GM21381 (cell line): ENCODE data around the gene MGAT2.
"Not testable (repeated sequence)": the region's sequence is repeated elsewhere in the genome, so short reads cannot be mapped to it uniquely, and the experiment has no call there.

Source experiments
- ATAC-seq: cut with Tn5 transposase; IDR thresholded peaks from one replicate; pipeline ENCODE4 v1.9.1; 2021; ENCODE audit warnings: mild to moderate bottlenecking, moderate library complexity; ENCODE audit not compliant: unreplicated experiment

MGAT2 gene

DNA sequence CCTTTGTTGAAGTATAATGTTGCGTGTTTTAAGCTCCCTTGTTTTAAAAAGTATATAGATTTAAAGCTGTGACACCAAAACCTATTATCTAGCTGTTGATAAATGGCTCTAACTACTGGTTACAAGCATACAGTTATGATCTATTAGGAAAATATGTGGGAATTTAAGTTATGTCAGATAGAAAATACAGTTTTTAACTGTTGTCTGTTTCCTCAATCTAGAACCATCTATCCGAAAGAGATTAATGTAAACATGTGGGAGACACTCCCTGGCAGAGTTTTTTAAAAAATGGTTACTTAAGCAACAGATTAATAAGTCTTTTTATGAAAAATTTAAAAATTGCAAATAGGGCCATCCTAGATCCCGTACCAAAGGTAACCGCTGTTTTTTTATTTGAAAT, 8.3 kb upstream of the MGAT2 start:
- no peak for ATAC-seq

DNA sequence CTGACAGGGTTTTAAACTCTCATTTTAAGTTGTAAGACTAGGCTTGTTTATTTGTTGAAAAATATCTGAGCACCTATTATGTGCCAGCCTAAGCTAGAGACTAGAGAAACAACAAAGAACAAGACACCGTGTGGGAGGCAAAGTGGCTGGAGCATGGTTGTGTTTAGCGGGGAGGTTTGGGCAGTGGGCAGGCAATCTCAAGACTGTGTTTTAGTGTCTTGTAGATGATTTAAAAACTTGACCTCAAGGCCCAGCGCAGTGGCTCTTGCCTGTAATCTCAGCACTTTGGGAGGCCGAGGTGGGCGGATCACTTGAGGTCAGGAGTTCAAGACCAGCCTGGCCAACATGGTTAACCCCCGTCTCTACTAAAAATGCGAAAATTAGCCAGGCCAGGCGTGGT, 7.9 kb upstream of the MGAT2 start:
- ATAC-seq, result no peak

DNA sequence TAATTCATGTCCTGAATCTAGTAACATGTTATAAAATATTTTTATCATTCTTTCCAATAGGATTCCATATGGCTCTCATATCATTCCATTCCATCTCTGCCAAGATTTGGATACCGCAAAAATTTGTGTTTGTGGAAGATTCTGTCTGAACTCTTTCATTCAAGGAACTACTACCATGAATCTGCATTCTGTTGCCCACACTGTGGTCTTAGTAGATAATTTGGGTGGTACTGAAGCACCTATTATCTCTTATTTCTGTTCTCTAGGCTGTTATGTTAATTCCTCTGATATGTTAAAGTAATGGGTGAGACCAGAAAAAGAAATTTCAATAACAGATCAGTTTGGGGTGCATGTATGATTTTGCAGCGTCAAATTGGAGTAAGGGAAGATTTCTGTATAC, 6.4 kb upstream of the MGAT2 start:
- ATAC-seq, result no peak

DNA sequence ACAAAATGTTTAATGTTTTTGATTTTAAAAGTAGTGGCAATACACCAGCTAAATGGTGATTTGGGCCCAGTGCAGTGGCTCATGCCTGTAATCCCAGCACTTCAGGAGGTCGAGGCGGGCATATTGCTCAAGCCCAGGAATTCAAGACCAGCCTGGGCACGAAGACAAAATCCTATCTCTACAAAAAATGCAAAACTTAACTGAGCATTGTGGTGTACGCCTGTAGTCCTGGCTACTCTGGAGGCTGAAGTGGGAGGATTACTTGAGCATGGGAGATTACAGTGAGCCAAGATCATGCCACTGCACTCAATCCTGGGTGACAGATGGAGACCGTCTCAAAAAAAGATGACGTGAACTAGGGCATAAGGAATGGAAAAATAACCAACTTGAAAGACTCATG, 4.8 kb upstream of the MGAT2 start:
- no peak for ATAC-seq

- no peak for ATAC-seq
Observed at GRCh38 chr14:49617852-49618519, 2.6 kb upstream of the MGAT2 start.

GRCh38 chr14:49619273-49619672, 1.3 kb upstream of the MGAT2 start:
- not testable (repeated sequence) for ATAC-seq

- ATAC-seq, result no peak
Observed at GRCh38 chr14:49619730-49620129, 869 bp upstream of the MGAT2 start.

DNA sequence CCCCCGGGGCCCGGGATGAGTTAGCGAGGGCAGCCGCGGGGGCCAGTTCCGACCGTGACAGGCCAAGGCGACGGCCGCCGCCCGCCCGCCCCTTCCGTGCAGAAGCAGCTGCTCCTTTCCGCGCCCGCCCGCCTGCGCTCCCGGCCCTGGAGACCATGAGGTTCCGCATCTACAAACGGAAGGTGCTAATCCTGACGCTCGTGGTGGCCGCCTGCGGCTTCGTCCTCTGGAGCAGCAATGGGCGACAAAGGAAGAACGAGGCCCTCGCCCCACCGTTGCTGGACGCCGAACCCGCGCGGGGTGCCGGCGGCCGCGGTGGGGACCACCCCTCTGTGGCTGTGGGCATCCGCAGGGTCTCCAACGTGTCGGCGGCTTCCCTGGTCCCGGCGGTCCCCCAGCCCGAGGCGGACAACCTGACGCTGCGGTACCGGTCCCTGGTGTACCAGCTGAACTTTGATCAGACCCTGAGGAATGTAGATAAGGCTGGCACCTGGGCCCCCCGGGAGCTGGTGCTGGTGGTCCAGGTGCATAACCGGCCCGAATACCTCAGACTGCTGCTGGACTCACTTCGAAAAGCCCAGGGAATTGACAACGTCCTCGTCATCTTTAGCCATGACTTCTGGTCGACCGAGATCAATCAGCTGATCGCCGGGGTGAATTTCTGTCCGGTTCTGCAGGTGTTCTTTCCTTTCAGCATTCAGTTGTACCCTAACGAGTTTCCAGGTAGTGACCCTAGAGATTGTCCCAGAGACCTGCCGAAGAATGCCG, 699 bp downstream of the MGAT2 start:
- ATAC-seq, result peak; percentile 25

DNA sequence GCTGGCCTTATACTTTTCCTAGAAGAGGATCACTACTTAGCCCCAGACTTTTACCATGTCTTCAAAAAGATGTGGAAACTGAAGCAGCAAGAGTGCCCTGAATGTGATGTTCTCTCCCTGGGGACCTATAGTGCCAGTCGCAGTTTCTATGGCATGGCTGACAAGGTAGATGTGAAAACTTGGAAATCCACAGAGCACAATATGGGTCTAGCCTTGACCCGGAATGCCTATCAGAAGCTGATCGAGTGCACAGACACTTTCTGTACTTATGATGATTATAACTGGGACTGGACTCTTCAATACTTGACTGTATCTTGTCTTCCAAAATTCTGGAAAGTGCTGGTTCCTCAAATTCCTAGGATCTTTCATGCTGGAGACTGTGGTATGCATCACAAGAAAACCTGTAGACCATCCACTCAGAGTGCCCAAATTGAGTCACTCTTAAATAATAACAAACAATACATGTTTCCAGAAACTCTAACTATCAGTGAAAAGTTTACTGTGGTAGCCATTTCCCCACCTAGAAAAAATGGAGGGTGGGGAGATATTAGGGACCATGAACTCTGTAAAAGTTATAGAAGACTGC, 1.5 kb downstream of the MGAT2 start:
- no peak for ATAC-seq

GRCh38 chr14:49623387-49623786, 2.8 kb downstream of the MGAT2 start:
- no peak for ATAC-seq

DNA sequence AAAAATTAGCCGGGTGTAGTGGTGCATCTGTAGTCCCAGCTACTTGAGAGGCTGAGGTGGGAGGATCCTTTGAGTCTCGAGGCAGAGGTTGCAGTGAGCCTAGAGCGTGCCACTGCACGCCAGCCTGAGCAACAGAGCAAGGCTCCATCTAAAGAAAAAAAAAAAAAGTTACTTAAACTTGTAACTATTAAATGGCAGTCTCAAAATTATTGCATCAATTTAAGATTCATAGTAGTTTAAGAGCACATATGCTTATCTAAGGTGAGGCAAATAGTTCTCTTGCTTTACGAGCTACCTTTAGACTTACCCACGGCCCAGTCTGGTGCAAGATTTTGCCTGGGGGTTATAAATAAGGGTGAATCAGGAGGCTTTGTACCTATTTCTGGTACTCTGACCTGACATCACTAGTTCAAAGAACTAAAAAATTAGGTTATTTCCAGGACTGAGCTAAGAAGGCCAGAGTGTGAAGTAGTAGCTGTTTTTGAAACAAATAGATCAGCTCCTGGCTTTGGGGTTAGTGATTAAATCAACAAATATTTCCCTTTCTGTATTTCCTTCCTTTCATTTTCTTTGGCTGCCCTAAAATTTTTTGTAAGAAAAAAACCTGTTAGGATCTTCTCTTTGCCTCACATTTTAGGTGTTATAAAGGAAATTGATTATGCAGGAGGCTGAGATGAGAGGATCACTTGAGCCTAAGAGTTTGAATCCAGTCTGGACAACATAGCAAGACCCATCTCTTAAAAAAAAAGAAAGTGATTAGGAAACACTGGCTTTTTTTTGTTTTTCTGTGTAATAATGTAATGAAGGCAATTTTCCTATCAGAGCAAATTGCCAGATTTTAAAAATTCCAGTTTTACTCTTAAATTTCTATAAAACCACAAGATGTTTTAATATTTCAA, 3.6 kb downstream of the MGAT2 start:
- no peak for ATAC-seq

DNA sequence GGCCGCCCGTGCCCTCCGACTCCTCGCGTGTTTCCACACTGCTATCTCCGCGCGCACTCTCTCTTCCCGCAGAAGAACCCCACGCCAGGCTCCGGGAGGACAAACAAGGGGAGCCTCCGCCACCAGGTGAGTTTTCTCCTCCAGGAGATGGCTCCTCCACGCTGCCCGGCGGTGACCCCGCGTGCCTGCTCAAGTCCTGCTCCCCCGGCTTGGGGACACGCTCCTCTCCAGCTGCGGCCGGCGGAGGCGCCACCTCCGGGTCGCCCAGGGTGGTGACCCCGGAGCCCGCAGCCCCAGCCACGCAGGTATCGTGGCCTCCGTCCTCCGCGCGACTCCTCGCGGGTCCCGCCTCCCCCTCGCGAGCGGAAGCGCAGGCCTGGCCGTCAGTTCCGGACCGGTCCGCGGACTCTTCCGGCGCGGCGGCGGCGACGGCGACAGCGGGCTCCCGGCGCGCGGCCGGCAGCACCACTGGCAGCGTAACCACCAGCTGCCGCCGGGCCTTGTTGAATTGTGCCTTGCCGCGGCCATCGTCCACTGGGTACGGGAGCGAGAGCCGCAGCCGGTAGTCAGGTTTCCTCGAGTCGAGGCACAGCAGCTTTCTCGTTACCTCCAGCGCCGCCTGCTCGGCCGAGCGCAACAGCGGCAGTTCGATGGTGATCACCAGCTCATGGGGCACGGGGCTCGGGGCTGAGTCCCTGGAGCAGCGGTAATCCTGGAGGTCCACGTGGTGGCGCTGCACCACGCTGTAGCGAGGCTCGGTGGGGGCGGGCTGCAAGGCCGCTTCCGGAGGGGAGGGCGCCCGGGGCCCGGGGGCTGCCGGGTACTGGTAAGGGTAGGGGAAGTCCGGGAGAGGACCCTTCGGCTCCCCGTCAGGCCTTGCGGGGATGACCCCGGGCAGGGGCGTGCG, 13.3 kb downstream of the MGAT2 start:
- peak; percentile 73 for ATAC-seq

DNA sequence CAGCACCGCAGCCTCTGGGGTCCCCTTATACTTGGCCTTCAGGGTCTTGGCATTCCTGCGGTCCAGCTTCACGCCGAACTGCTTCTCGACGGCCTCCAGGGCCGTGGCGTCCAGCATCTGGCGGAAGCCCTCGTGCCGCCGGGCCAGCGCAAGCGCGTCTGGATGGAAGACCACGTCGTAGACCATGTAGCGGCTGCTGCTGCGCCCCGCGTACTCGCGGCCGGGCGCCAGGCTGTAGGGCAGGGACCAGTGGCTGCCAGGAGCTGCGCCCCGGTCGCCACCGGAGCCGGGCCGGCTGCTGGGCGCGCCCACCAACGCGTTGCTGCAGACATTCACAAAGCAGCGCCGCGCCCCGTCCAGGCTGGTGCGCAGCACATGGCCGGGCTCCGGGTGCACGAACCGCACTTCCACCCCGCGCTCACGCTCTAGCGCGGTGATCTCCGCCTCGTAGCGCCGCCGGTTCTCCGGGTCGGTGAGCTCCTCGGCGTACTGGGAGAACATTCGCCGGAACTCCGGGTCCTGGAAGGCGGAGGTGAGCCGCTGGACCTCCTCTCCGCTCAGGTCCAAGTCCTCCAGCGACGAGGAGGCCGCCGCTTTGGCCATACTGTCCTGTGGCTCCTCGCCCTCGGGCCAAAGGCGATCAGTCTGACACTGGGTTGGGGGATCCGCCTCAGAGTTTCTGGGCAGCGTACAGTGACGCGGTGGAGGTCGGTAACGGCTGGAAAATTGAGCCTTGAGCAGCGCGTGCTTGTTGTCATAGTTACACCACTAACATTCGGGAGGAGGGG, 14.1 kb downstream of the MGAT2 start, which contains the start of gene DNAAF2:
DNAAF2 (minus strand) TSS at position 698 of the 788 bp plus-strand sequence; CDS start at position 603, 95 bp downstream.
- peak; percentile 25 for ATAC-seq

DNA sequence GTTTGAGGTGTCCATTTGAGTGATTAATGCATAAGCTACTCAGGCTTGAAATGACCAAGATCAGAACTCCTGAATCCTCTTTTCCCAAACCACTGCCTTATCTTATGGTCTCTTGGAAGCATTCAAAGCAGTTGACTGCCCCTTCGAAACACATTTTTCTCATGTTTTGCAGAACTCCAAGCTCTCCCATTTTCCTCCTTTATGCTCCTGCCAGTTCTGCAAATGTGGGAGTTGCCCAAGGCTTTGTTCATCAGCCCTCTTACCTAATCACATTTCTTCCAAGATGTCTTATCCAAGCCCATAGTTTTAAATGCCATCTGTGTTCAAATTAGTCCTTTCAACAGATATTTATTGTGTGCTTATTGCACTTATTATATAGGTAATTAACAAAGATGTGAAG, 16.3 kb downstream of the MGAT2 start:
- no peak for ATAC-seq

DNA sequence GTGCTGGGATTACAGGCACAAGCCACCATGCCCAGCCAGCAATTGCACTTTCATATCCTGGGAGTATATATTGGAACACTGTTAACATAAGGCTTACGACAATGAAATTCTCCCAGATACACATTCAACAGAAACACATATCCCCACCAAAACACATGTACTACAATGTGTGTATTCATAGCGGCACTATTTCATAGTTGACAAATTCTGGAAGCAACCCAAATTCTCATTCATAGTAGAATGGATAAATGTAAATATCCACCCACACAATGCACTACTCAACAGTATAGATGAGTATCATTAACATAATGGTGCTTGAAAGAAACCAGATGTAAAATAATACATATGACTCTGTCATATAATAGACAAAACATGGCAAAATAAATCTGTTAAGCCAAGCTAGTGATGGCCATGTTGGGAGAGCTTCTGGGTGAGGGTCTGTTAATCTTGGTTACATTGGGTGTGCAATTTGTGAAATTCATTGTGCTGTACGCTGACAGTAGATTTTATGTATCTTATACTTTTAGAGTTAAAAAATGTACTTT, 17.0 kb downstream of the MGAT2 start:
- no peak for ATAC-seq

DNA sequence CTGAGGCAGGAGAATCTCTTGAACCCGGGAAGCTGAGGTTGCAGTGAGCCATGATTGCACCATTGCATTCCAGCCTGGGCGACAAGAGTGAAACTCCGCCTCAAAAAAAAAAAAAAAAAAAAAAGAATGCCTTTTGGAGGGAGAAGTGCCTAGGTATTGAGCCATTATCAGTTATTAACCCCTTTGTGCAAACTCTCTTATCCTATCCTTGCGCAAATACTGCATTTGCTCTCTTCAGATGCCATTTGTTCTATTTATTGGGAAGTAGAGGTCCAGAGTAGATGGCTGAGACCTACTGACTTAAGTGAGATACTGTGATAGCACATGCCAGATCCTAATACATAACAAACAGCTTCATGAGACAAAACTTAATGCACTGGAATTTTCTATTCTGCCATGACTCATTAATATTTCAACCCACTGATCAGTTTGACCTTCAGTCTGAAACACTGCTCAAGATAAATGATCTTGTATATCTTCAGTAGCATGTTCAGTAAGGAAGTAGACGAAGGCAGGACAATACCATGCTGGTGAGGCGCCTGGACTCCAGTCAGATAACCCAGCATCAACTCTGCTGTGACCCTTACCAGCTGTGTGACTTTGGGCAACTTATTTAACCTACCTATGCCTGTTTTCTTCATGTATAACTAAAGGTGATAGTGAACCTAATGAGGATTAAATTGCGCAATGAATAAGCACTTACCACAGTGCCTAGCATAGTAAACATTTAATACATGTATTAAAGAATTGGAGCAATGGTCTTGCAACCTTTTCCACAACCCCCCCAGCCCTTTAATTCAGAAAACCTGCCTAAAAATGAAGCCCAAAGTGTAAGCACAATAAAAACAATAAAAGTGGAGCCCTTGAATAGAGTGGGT, 20.2 kb downstream of the MGAT2 start:
- no peak for ATAC-seq

DNA sequence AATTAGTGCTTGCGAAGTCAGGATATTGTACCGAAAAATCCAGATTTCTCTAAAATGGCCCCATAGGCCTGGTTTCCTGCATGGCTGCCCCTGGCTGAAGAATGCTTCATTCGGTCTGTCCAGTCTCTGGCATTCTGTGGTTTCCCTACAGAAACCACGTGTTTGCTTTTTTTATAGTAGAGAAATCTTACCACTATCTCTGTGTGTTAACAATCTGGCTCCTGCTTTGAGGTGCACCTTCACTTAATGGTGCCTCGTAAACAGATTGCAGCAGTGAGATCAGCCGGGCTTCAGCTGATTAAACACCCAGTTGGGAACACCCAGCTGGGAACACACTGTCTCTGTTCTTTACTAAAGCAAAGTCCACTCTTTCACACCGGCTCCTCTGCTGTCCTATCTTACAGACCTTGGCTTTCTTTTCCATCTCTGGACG, 21.1 kb downstream of the MGAT2 start:
- no peak for ATAC-seq

DNA sequence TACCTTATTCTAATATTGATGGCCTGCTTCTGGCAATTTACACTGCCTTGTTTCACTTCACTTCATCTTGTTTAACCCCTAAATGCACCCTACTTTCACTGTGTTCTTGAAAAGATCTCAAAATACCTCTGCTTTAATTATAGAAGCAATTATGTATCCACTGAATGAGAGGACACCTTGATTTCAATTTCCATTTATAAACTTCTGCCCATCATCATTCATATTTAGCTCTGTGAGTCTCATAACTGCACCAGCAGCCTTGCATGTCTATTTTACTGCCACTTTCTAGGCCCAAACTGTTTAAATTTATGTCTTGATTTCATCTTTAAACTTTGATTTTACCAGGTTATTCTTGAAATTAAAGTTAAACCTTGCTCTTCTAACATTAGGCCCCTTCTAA, 21.6 kb downstream of the MGAT2 start:
- no peak for ATAC-seq
